Subcutaneous adipose tissue (tissue), 4 donors: ENCODE results near the gene FUZ. TPM values are rescaled to one million over a fixed set of nuclear protein-coding genes. Genes with fewer than 3 reads are reported as not detected.

Experiments used
- CTCF ChIP-seq: fragments of 450-650 bp; IDR thresholded peaks from one replicate; pipeline ENCODE4 v1.5.1; 2016; ENCODE audit warnings: low read depth, mild to moderate bottlenecking, control low read depth, antibody characterized with exemption, moderate library complexity
- total RNA-seq, 4 donors: library from RNA; depleted of rRNA; stranded (reverse); fragments of >200 nt; gene quantifications; one replicate each; pipeline ENCODE4 v1.1.0, GENCODE V29; 2016

The FUZ gene
- total RNA-seq, 4 donors from 2014 or later: 6.7 to 18.6 (median 13.3) TPM

GRCh38 chr19:49773663-49774350 lies 39.3 kb downstream of the FUZ start:
- TF ChIP-seq CTCF: no peak

DNA sequence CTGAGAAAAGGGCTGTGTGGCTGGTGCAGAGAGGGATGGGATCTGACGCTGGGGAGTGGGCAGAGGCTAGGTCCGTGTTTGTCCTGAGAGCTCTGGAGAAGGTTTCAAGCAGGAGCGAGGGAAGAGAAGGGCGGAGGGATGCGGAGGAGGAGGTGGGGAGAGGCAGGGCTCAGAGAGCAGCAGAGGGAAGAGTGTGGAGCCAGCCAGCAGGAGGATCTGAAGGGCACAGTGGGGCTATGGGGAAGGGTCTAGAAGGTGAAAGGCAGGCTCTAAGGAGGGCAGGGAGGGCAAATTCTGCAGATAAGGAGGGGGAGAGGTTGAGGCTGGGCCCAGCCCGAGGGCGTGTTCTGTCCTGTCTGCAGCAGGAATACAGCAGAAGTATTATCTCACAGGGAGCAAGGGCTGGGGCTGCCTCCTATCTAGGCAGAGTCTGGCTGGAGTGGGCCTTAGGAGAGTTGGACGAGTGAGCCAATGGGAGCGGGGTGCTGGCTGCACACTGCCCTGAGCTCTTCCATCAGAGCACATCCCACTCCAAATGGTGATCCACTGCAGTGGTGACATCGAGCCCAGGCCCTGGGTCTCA lies 40.2 kb downstream of the FUZ start:
- no peak for TF ChIP-seq CTCF

- TF ChIP-seq CTCF: no peak
Observed at GRCh38 chr19:49771674-49772139, 41.4 kb downstream of the FUZ start.

DNA sequence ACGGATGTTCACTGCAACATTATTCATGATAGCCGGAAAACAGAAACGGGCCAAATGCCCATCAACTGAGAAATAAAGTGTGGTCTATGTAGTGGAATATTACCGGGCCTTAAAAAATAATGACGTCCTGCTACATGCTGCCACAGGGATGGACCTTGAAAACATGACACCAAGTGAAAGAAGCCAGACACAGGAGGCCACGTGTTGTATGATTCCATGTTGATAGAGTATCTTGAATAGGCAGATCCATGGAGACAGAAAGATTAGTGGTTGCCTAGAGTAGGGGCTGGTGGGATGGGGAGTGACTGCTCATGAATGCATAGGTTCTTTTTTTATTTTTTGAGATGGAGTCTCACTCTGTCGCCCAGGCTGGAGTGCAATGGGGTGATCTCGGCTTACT lies 42.6 kb downstream of the FUZ start:
- no peak for TF ChIP-seq CTCF

DNA sequence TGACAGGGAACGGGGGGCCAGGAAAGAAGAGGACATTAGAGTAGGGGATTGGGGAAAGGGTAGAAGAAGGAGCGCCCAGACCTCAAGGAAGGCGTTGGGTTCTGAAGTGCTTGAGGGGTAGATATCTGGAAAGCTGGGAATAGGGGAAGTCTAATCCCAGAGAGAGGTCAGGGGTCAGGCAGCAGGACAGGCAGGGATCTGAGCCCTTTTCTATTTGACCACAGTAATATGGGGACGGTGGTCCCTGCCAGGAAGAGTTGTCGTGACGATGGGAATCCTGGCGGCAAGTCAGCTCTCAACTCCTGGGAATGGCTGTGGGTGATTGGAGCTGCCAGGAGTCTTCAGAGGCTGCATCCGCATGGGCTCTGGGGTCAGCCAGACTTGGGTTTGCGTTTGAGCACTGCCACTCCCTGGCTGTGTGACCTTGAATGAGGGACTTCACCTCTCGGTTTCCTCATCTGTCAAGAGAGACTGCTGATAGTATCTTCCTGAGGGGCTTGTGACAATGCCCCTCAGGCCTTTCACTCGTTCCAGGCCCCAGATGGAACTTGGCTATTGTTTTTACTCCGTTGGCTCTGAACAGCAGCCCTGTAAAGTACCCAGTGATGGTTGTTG lies 45.0 kb downstream of the FUZ start:
- no peak for TF ChIP-seq CTCF

DNA sequence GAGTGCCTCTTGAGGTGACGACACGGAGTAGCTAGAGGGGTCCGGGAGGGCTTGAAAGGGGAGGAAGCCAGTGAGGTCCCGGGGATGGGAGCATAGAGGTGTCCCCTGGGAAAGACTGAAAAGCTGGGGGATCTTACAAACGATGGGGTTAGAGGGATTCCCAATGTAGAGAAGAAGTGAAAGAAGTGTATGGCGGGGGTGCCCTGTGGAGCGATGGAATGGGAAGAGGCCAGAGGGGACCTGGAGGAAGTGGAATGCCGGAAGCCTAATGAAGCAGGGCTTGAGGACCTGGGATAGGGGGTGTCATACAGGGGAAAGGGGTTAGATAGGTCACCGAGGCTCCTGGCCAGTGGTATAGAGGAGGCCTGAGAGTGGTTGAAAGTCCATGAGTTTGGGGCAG lies 45.7 kb downstream of the FUZ start:
- no peak for TF ChIP-seq CTCF

- no peak for TF ChIP-seq CTCF
Observed at GRCh38 chr19:49766930-49767299, 46.2 kb downstream of the FUZ start, which contains the start of gene AP2A1. AP2A1 (plus strand) TSS chr19:49767001; CDS start chr19:49767134, 133 bp downstream.
